Transverse colon (tissue), 4 donors: Measurements from ENCODE around the gene ATP10D. TPM values are rescaled to one million over a fixed set of nuclear protein-coding genes. Genes with fewer than 3 reads are reported as not detected.

Source experiments
- DNase-seq: peaks from one replicate; pipeline ENCODE4 v3.0.0-alpha.2; 2019
- H3K27ac ChIP-seq, 4 donors: fragments of 200-600 bp; sonication (generic); 2 replicates each; pipeline ENCODE4 v1.5.1; 2016 to 2018; ENCODE audit warnings: inconsistent platforms in 4 of 4
- H3K27me3 ChIP-seq: fragments of 200-600 bp; sonication (generic); 2 replicates; pipeline ENCODE4 v1.5.1; 2017; ENCODE audit warnings: inconsistent platforms
- H3K36me3 ChIP-seq, 4 donors: fragments of 200-600 bp; sonication (generic); 2 replicates each; pipeline ENCODE4 v1.5.1; 2017 to 2019; ENCODE audit warnings: inconsistent platforms in 4 of 4
- H3K4me1 ChIP-seq, 4 donors: fragments of 200-600 bp; sonication (generic); 2 replicates each; pipeline ENCODE4 v1.5.1; 2017 to 2020; ENCODE audit warnings: inconsistent platforms in 4 of 4
- H3K4me3 ChIP-seq, 4 donors: fragments of 200-600 bp; sonication (generic); 1 replicate in 1 of 4; 2 replicates in 3 of 4; pipeline versions ENCODE4 v1.5.1 to v1.6.1; 2017 to 2019; ENCODE audit warnings: inconsistent platforms in 4 of 4
- H3K9me3 ChIP-seq, 2 donors: fragments of 200-600 bp; sonication (generic); 2 replicates each; pipeline ENCODE4 v1.5.1; 2017 to 2019; ENCODE audit warnings: inconsistent platforms in 2 of 2
- EP300 ChIP-seq: sonication (generic); formaldehyde crosslinking; IDR thresholded peaks from one replicate; pipeline ENCODE4 v1.6.1; 2017; ENCODE audit warnings: antibody characterized with exemption, low read depth
- POLR2A ChIP-seq: fragments of 450-650 bp; IDR thresholded peaks from one replicate; pipeline ENCODE4 v1.6.1; 2016; ENCODE audit warnings: antibody characterized with exemption, mild to moderate bottlenecking, moderate library complexity
- POLR2AphosphoS5 ChIP-seq, 3 donors: sonication (generic); formaldehyde crosslinking; IDR thresholded peaks; one replicate each; pipeline ENCODE4 v1.6.1; 2016; ENCODE audit warnings: antibody characterized with exemption in 3 of 3
- WGBS, 2 donors: methylation state at CpG; one replicate each; pipeline ENCODE4 v1.1.5; 2018; ENCODE audit warnings: low coverage in 1 of 2; 5-methylcytosine and 5-hydroxymethylcytosine counted together
- in situ Hi-C, 4 donors: fragments of 200-750 bp; cut with MboI; loops; one replicate each; pipeline versions ENCODE4 v1.15.0 to v1.15.1; 2017; ENCODE audit warnings: low sequenced_read_pairs in 3 of 4, low pct_ligation_motif_present in 1 of 4, low pct_unique_long_range_greater_than_20kb in 1 of 4
- intact Hi-C: fragments of 100-400 bp; cut with DNase I; formaldehyde crosslinking; loops from one replicate; pipeline ENCODE4 v1.15.1; 2023; ENCODE audit warnings: low total_unique reads
- total RNA-seq, 4 donors: library from RNA; depleted of rRNA; stranded (reverse); fragments of >200 nt; gene quantifications; one replicate each; pipeline ENCODE4 v1.1.0, GENCODE V29; 2016
- TF ChIP-seq, protein P1 (sequence below), 5 experiments: fragments of 200-600 bp in 3 of 5; fragments of 450-650 bp in 2 of 5; sonication (generic) in 3 of 5; IDR thresholded peaks; 1 replicate in 2 of 5; 2 replicates in 3 of 5; pipeline ENCODE4 v1.5.1; 2016 to 2017; ENCODE audit warnings: antibody characterized with exemption in 5 of 5, inconsistent platforms in 3 of 5, mild to moderate bottlenecking in 2 of 5, moderate library complexity in 1 of 5

The ATP10D gene
- total RNA-seq, 4 donors from 2014 or later, result 3.8 to 14.1 (median 7.7) TPM

DNA sequence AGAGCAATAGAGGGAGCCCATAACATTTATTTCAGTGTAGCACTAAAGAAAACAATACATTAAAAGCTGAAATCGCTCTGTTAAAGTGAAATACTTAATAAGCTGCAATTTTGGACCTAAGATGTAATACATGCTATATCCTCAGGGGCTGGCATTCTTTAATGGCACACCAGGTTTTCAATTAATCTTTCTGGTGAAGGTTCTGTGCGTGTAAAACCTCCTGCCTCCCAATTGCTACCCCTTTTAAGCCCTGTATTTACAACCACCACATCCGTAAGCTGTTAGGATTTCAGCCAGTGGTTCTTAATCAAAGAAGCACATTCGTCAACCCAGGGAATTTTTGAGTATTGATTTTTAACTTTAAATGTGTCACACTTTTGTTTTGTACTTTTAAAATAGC, 14.0 kb upstream of the ATP10D start:
- 44 to 73% methylated on average over 2 to 4 of the region's 4 CpGs for WGBS, 2 donors

DNA sequence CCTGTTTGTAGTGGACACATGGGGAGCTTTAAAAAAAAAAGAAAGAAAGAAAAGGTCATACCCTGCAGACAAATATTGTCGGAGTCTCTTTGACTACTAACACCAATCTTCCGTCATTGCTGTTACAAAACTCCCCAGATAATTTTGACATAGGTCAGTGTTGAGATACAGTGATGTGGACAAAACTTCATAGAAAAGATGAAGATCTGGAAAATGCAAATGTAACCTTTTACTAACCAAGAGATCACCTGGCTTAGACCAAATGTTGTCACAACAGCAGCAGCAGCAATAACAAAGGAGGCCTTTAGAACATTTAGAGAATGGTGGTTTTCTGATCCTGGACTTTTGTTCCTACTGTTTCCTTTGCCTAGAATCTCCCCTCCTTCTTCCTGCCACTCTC, 13.5 kb upstream of the ATP10D start:
- Histone ChIP-seq H3K4me3 (no peak overlapping the region), H3K36me3 (no peaks in the 10 kb centered on the region), H3K27ac (no peak overlapping the region), H3K9me3 (no peaks in the 10 kb centered on the region), H3K4me1 (no peaks in the 10 kb centered on the region), H3K27me3 (no peaks in the 10 kb centered on the region)
- intact Hi-C loops (no loop called here), in situ Hi-C loops (loop anchor here in 1 of 4 donors (25.0 kb wide), 1 partner anchor 441 kb away; the partner anchor contains the start of gene NFXL1)
- no peak for DNase-seq
- TF ChIP-seq POLR2AphosphoS5 (IDR thresholded peaks at IDR 0.05), result no peak
- TF ChIP-seq EP300, result no peak
- TF ChIP-seq, protein P1, sequence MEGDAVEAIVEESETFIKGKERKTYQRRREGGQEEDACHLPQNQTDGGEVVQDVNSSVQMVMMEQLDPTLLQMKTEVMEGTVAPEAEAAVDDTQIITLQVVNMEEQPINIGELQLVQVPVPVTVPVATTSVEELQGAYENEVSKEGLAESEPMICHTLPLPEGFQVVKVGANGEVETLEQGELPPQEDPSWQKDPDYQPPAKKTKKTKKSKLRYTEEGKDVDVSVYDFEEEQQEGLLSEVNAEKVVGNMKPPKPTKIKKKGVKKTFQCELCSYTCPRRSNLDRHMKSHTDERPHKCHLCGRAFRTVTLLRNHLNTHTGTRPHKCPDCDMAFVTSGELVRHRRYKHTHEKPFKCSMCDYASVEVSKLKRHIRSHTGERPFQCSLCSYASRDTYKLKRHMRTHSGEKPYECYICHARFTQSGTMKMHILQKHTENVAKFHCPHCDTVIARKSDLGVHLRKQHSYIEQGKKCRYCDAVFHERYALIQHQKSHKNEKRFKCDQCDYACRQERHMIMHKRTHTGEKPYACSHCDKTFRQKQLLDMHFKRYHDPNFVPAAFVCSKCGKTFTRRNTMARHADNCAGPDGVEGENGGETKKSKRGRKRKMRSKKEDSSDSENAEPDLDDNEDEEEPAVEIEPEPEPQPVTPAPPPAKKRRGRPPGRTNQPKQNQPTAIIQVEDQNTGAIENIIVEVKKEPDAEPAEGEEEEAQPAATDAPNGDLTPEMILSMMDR (IDR thresholded peaks at IDR 0.05), result no peak
- no peak for TF ChIP-seq POLR2A
- 76 to 94% methylated on average over 2 of the region's 2 CpGs for WGBS, 2 donors

More for the DNA sequence above, 14.0 kb upstream of the ATP10D start:
- Histone ChIP-seq H3K27me3 (no peaks in the 10 kb centered on the region), H3K9me3 (no peaks in the 10 kb centered on the region), H3K4me1 (no peaks in the 10 kb centered on the region), H3K27ac (no peak overlapping the region), H3K4me3 (no peak overlapping the region), H3K36me3 (no peaks in the 10 kb centered on the region)
- no peak for DNase-seq
- in situ Hi-C loops, result loop anchor here in 1 of 4 donors (25.0 kb wide), 1 partner anchor 441 kb away; the partner anchor contains the start of gene NFXL1
- intact Hi-C loops, result no loop called here
- TF ChIP-seq, protein P1 (IDR thresholded peaks at IDR 0.05), result no peak
- no peak for TF ChIP-seq POLR2A
- TF ChIP-seq POLR2AphosphoS5 (IDR thresholded peaks at IDR 0.05), result no peak
- TF ChIP-seq EP300, result no peak

DNA sequence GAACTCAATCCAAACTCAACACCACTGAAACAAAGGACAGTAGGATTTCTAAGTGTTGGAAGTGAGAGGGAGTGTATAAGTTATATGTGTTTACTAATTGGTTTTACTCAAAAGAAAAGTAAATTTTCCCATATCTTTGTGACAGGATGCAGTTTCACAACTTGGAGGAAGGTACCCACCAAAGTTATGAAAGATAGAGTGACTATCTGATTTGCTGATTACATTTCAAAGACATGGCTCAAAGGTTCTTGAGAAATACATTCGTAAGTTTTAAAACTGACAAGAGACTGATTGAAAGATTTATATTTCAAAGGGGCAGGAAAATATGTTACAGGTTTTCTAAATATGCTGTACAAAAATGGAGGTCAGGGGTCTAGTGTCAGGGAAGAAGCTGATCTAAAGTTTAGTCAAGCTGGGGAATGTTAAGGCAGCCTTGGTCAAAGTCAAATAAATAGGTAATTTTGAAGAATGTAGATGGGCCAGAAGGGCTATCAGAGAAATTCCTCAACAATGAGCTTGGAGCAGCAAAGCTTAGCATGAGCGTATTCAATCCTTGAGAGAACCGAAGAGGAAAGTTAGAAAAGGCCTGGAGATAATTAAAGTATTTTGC, 11.8 kb upstream of the ATP10D start:
- Histone ChIP-seq H3K36me3 (no peaks in the 10 kb centered on the region), H3K4me3 (no peak overlapping the region), H3K27me3 (no peaks in the 10 kb centered on the region), H3K4me1 (no peaks in the 10 kb centered on the region), H3K9me3 (no peaks in the 10 kb centered on the region), H3K27ac (no peak overlapping the region)
- DNase-seq, result no peak
- no peak for TF ChIP-seq POLR2AphosphoS5 (IDR thresholded peaks at IDR 0.05)
- no peak for TF ChIP-seq EP300
- TF ChIP-seq, protein P1 (IDR thresholded peaks at IDR 0.05), result no peak
- TF ChIP-seq POLR2A, result no peak
- in situ Hi-C loops (loop anchor here in 1 of 4 donors (25.0 kb wide), 1 partner anchor 439 kb away; the partner anchor contains the start of gene NFXL1), intact Hi-C loops (no loop called here)
- WGBS, 2 donors, result 91 to 92% methylated on average over 3 of the region's 3 CpGs

DNA sequence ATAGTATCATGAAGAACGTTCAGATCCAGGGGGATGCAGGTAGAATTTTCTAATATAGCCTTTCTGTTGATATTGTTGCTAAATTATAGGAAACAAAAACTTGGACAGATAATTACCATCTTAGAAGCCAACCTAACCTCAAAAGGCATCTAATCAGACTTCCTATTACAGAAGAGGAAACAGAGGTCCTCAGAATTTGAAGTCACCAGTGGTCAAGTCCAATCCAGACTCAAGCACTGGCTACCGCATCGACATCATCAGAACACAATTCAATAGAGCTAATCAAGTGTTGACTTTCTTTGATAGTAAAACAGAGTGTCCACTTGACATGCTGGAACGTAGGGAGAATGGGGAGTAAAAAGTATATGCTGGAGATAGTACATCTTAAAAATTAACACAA, 10.3 kb upstream of the ATP10D start:
- Histone ChIP-seq H3K36me3 (no peaks in the 10 kb centered on the region), H3K4me3 (no peak overlapping the region), H3K9me3 (no peaks in the 10 kb centered on the region), H3K4me1 (no peaks in the 10 kb centered on the region), H3K27me3 (no peaks in the 10 kb centered on the region), H3K27ac (no peak overlapping the region)
- intact Hi-C loops, result no loop called here
- DNase-seq, result no peak
- in situ Hi-C loops, result loop anchor here in 2 of 4 donors (25.0 kb wide), 1 partner anchor 438 kb away; the partner anchor contains the start of gene NFXL1 (in 2 of the 2)
- WGBS, 2 donors, result 73 to 83% methylated on average over 3 to 4 of the region's 4 CpGs
- TF ChIP-seq POLR2A (no peak), POLR2AphosphoS5 (IDR thresholded peaks at IDR 0.05) (no peak), EP300 (no peak)
- TF ChIP-seq, protein P1 (IDR thresholded peaks at IDR 0.05), result no peak
